ENCODE measurements around the gene SNTB2. TPM values are rescaled to one million over a fixed set of nuclear protein-coding genes. Genes with fewer than 3 reads are reported as not detected.

Gene SNTB2
- total and polyA plus RNA-seq, 4 donors: 2.1 to 7.8 (median 4.1) TPM

- H3K4me1 ChIP-seq (ENCODE audit: control insufficient read depth in 4 of 4, insufficient read depth in 4 of 4, low read length in 3 of 4): no peaks in the 10 kb centered on the region
- H3K27me3 ChIP-seq (ENCODE audit: control insufficient read depth in 4 of 4, insufficient read depth in 4 of 4, low read length in 3 of 4): no peaks in the 10 kb centered on the region
- H3K27ac ChIP-seq (ENCODE audit: low read depth in 1 of 2, low read length in 2 of 2): no peak overlapping the region
- H3K36me3 ChIP-seq (ENCODE audit: control insufficient read depth in 4 of 4, insufficient read depth in 3 of 4, low read depth in 1 of 4, low read length in 3 of 4): no peaks in the 10 kb centered on the region
- no peak overlapping the region for H3K9ac ChIP-seq (ENCODE audit: low read depth in 1 of 2, low read length in 2 of 2)
- 97% methylated on average over 1 of the region's 1 CpG for WGBS
- DNase-seq (ENCODE audit: low spot score): no peak
- TF ChIP-seq JUND (IDR thresholded peaks at IDR 0.05) (no peak), CTCF (IDR thresholded peaks at IDR 0.05; ENCODE audit: low read depth, low read length, missing input control) (no peak), HNF4A (conservative IDR thresholded peaks at IDR 0.05) (no peak), FOXA1 (IDR thresholded peaks at IDR 0.05) (no peak), ZBTB33 (IDR thresholded peaks at IDR 0.05) (no peak), FOXA2 (IDR thresholded peaks at IDR 0.05) (no peak), TAF1 (conservative IDR thresholded peaks at IDR 0.05) (no peak), EGR1 (IDR thresholded peaks at IDR 0.05; ENCODE audit: low read depth in 2 of 2) (no peak)
- TF ChIP-seq, protein P1, sequence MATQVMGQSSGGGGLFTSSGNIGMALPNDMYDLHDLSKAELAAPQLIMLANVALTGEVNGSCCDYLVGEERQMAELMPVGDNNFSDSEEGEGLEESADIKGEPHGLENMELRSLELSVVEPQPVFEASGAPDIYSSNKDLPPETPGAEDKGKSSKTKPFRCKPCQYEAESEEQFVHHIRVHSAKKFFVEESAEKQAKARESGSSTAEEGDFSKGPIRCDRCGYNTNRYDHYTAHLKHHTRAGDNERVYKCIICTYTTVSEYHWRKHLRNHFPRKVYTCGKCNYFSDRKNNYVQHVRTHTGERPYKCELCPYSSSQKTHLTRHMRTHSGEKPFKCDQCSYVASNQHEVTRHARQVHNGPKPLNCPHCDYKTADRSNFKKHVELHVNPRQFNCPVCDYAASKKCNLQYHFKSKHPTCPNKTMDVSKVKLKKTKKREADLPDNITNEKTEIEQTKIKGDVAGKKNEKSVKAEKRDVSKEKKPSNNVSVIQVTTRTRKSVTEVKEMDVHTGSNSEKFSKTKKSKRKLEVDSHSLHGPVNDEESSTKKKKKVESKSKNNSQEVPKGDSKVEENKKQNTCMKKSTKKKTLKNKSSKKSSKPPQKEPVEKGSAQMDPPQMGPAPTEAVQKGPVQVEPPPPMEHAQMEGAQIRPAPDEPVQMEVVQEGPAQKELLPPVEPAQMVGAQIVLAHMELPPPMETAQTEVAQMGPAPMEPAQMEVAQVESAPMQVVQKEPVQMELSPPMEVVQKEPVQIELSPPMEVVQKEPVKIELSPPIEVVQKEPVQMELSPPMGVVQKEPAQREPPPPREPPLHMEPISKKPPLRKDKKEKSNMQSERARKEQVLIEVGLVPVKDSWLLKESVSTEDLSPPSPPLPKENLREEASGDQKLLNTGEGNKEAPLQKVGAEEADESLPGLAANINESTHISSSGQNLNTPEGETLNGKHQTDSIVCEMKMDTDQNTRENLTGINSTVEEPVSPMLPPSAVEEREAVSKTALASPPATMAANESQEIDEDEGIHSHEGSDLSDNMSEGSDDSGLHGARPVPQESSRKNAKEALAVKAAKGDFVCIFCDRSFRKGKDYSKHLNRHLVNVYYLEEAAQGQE (IDR thresholded peaks at IDR 0.05): no peak
- TF ChIP-seq, protein P2, sequence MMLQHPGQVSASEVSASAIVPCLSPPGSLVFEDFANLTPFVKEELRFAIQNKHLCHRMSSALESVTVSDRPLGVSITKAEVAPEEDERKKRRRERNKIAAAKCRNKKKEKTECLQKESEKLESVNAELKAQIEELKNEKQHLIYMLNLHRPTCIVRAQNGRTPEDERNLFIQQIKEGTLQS (IDR thresholded peaks at IDR 0.05): no peak
- TF ChIP-seq, protein P3, sequence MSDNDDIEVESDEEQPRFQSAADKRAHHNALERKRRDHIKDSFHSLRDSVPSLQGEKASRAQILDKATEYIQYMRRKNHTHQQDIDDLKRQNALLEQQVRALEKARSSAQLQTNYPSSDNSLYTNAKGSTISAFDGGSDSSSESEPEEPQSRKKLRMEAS (IDR thresholded peaks at IDR 0.05): no peak
- H3K9me3 ChIP-seq (ENCODE audit: control insufficient read depth in 4 of 4, low read length in 3 of 4): no peaks in the 10 kb centered on the region
- no peak overlapping the region for H3K4me3 ChIP-seq (ENCODE audit: low read depth in 1 of 3, low read length in 3 of 3)
Measured at GRCh38 chr16:69219279-69219678, 32.3 kb downstream of the SNTB2 start.

- TF ChIP-seq FOXA2 (IDR thresholded peaks at IDR 0.05) (no peak), JUND (IDR thresholded peaks at IDR 0.05) (no peak), RXRA (IDR thresholded peaks at IDR 0.05) (no peak), HNF4A (conservative IDR thresholded peaks at IDR 0.05) (no peak), RAD21 (IDR thresholded peaks at IDR 0.05) (no peak), GABPA (IDR thresholded peaks at IDR 0.05 in 1 of 2, conservative IDR thresholded peaks at IDR 0.05 in 1 of 2) (no peak), HNF4G (IDR thresholded peaks at IDR 0.05) (no peak), NR2F2 (IDR thresholded peaks at IDR 0.05) (no peak), EGR1 (IDR thresholded peaks at IDR 0.05; ENCODE audit: low read depth in 2 of 2) (no peak)
- TF ChIP-seq, protein P1 (IDR thresholded peaks at IDR 0.05): no peak
- TF ChIP-seq, protein P3 (IDR thresholded peaks at IDR 0.05): no peak
- 95% methylated on average over 6 of the region's 6 CpGs for WGBS
- Histone ChIP-seq H3K9ac (ENCODE audit: low read depth in 1 of 2, low read length in 2 of 2) (no peak overlapping the region), H3K27ac (ENCODE audit: low read depth in 1 of 2, low read length in 2 of 2) (no peak overlapping the region), H3K9me3 (ENCODE audit: control insufficient read depth in 4 of 4, low read length in 3 of 4) (no peaks in the 10 kb centered on the region), H3K4me3 (ENCODE audit: low read depth in 1 of 3, low read length in 3 of 3) (no peak overlapping the region), H3K36me3 (ENCODE audit: control insufficient read depth in 4 of 4, insufficient read depth in 3 of 4, low read depth in 1 of 4, low read length in 3 of 4) (no peaks in the 10 kb centered on the region), H3K4me1 (ENCODE audit: control insufficient read depth in 4 of 4, insufficient read depth in 4 of 4, low read length in 3 of 4) (no peaks in the 10 kb centered on the region), H3K27me3 (ENCODE audit: control insufficient read depth in 4 of 4, insufficient read depth in 4 of 4, low read length in 3 of 4) (no peaks in the 10 kb centered on the region)
- no peak for DNase-seq (ENCODE audit: low spot score)
Measured at GRCh38 chr16:69223882-69224281, 36.9 kb downstream of the SNTB2 start.

Data from liver (tissue), 9 donors.